MV-4-11 (cell line): ENCODE data around the gene MYO7A.

Experiments used
- DNase-seq: peaks from one replicate; lab custom pipeline; 2025; lab: John Stamatoyannopoulos, UW

Gene MYO7A

DNA sequence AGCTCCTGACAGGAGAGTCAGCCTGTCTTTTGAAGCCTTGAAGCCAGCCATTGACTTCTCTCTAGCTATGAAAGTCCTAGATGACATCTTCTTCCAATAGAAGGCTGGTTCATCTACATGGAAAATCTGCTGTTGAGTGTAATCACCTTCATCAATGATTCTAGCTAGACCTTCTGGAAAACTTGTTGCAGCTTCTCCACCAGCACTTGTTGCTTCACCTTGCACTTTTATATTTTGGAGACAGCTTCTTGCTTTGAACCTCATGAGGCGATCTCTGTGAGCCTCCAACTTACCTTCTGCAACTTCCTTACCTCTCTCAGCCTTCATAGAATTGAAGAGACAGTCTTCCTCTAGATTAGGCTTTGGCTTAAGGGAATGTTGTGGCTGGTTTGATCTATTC lies 58.3 kb downstream of the MYO7A start:
- no peak for DNase-seq

DNA sequence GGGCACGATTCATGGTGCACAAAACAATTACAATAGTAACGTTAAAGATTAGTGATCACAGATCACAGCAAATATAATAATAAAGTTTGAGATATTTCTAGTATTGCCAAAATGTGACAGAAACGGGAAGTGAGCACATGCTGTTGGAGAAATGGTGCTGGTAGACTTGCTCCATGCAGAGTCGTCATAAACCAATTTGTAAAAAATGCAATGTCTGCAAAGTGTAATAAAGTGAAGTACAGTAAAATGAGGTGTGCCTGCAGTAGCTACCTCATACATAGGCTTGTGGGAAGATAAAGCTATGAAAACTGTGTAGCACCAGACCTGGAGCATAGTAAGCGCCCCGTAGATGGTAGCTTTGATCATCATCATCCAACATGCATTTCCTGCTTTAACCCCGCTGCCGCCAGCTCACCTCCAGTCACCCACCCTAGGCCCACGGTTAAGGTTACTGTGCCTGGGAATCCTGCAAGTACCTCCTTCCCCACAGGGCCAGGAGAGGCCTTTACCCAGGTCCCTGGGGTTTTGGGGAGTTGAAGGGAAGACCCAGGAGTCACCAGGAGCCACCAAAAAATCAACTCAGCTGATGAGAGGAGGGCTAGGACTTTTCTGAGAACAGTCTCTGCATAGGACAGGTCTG lies 59.2 kb downstream of the MYO7A start:
- peak; percentile 46 for DNase-seq

DNA sequence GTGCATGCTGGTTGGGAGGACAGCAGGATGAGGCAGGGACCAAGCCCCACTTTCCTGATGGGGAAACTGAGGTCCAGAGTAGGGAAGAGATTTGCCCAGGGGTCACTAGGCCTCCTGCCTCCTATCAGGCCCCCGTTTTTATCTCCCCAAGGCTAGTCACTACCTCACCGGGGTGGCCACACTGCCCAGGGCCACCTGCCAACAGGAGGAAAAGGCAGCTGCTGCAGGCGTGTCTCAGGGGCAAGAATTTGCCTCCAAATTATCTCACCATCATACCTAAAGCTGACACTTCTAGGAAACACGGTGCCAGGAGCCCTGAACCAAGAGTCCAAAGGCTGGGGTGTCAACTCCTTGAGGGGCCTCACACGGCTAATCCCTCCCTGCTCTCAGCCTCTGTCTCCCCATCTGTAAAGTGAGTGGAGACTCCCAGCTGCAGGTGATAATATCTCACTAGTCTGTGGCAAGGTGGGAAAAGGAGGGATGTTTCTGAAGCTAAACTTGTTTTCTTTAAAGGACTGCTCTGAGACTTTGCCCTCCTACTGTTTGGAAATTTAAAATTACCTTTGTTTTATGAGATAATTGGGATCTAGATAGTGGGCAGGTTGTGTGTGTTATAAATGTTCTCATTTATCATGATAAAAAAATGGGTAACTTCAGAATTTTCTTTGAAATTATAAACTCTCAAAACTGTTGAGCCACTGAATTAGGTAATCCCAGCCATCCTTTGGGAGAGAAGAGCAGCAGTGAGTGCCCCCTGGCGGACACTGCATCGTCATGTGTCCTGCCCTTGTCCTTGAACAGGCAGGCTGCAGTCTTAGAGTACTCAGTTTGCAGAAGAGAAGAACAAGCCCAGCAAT lies 60.0 kb downstream of the MYO7A start:
- DNase-seq = peak; percentile 71

DNA sequence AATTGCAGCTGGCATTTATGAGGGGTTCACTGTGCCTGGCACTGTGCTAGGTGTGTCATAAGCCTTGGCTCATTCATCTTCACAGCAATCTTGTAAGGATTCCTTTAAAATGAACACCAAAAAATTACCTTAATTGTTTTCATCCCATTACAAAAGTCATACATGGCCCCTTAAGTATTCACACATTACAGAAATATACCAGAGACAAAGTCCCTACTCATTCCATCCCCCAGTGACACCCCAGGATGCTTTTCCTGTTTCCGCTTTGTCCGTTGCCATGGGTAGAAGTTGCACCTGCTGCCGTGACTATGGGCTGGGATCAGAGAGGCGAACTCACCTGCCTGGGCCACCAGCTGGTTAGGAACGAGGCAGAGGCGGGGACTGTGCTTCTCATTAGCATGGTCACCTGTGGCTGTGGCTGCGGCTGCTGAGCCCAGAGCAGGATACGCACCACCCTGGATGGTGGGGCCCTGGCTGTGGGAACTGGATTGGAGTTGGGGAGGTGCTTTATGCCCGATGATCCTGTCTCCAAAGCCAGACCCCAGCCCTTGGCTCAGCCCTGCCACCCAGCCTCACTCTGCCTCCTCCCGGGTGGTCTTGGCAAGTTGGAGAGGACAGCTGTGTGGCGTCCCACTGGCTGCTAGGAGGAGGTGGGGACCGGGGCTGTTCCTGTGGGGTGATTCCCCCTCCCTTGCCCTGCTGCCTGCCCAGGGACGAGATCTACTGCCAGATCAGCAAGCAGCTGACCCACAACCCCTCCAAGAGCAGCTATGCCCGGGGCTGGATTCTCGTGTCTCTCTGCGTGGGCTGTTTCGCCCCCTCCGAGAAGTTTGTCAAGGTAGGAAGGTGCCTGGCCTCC lies 60.8 kb downstream of the MYO7A start:
- DNase-seq = no peak

DNA sequence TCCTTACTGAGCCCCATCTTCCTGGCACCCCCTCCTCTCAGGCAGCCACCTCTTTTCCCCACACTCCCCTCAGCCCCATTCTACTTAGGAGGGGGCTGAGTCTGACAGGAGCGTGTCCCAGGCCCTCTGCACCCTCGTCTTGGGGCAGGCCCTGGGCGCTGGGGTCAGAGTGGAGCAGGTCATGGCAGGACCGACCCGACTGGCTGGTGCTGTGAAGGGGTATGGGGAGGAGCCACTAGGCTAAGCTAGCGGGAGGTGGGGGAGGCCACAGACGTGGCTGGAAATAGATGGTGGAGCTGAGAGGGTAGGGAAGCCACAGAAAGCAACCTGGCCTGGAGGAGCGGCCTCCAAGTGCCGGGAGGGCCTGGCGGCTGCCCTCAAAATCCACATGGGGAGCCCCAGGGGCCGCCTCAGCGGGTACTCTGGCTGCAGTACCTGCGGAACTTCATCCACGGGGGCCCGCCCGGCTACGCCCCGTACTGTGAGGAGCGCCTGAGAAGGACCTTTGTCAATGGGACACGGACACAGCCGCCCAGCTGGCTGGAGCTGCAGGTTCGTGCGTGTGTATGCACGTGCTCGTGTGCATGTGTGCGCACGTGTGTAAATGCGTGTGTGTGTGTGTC lies 61.7 kb downstream of the MYO7A start:
- no peak for DNase-seq

DNA sequence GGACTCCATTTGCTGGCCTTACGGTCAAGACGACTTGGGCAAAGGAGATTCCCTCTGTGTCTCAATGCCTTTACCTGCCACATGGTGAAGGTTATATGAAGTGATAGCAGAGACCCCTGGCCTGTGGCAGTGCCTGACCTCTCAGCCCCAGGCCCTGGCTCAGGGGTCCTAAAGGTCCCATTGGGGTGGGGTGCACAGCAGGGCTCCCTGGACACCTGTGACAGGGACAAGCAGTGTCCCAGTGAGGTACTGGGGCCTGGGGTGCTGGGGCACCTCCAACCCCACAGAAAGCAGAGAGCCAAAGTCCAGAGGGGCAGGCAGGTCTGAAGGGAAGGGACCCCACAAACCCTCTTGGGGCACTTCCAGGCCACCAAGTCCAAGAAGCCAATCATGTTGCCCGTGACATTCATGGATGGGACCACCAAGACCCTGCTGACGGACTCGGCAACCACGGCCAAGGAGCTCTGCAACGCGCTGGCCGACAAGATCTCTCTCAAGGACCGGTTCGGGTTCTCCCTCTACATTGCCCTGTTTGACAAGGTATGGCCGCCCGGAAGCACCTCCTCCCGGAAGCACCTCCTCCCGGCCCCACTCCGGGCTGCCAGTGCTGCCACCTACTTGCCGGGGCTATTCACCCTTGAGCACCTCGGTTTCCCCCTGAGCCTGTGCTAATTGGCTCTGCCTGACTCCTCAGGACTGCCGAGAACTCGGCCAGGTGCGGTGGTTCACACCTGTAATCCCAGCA lies 62.5 kb downstream of the MYO7A start:
- DNase-seq = no peak

DNA sequence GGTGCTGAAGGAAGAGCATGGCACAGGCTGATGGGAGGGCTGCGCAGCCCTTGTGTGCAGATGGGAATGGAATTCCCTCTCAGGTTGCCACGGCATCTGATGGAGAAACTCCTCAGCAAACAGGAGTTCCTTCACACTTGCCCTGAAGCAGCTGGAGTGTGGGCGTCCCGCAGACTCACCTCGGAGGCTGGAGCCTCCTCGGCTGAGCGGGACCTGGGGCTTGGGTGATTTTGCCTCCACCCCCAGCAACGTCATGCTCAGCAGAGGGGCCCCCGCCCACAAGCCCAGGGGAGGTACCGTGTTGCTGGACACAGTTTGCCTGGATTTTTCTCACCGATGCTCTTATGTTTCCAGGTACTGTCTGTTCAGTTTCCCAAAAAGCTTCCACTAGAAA lies 63.4 kb downstream of the MYO7A start:
- DNase-seq = no peak

DNA sequence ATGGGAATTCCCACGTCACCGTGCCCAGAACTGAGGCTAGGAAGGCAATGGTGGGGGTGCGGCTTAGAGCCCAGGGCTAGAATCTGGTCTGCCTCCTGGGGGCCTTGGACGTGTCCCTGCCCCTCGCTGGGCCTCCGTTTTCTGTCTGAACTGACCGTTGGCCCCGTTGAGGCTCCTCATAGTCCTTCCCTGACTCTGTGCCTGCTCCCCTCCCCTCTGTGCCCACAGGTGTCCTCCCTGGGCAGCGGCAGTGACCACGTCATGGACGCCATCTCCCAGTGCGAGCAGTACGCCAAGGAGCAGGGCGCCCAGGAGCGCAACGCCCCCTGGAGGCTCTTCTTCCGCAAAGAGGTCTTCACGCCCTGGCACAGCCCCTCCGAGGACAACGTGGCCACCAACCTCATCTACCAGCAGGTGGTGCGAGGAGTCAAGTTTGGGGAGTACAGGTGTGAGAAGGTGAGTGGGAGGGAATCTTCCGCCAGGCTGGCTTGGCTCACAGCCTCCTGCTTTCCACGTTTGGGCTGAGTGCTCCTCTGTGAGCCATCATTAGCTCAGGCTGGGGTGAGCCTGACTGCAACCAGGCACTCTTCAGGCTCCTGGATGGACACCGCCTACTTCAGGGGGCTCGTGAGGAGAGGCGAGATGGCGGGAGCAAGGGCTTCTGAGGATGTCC lies 63.9 kb downstream of the MYO7A start:
- no peak for DNase-seq

DNA sequence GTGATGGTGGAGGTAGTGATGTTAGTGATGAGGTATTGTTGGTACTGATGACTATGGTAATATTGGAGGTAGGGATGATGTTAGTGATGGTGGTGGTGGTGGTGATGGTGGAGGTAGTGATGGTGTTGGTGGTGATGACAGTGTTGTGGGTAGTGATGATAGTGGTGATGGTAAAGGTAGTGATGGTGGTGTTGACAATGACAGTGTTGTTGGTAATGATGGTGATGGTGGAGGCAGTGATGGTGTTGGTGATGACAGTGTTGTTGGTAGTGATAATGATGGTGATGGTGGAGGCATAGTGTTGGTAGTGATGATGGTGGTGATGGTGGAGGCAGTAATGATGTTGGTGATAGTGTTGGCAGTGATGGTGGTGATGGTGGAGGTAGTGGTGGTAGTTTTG lies 65.1 kb downstream of the MYO7A start:
- DNase-seq = no peak

DNA sequence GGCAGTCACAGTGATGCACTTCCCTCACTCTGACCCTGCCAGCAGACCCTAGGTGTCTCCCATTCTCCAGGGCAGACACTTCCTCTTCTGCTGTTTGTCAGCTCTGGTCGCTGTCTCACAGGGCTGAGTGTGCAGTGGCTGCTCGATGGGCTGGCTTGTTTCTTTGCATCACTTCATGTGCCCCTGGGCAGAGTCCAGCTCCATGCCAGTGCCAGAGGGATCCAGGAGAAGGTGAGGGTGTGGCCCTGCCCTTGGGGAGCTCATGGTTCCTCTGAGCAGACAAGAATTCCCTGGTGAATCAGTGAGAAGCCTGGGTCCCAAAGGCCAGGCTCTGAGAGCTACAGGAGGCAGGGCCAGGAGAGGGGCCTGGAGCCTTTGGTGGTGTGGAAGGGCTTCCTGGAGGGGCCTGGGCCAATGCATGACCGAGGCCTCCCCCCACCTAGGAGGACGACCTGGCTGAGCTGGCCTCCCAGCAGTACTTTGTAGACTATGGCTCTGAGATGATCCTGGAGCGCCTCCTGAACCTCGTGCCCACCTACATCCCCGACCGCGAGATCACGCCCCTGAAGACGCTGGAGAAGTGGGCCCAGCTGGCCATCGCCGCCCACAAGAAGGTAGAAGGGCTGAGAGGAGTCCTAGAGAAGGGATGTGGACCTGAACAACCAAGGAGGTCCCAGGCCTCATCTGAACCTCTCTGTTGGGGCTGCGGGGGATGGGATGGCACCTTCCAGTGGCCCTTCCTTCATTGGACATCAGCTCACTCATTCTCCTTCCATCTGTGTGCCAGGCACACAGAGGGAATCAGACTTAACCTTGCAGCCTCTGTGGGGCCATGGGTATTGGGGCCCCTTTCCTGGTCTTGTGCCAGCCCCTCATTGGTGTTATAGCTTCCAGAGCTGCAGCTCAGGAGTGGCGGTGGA lies 66.1 kb downstream of the MYO7A start:
- DNase-seq = peak; percentile 50

DNA sequence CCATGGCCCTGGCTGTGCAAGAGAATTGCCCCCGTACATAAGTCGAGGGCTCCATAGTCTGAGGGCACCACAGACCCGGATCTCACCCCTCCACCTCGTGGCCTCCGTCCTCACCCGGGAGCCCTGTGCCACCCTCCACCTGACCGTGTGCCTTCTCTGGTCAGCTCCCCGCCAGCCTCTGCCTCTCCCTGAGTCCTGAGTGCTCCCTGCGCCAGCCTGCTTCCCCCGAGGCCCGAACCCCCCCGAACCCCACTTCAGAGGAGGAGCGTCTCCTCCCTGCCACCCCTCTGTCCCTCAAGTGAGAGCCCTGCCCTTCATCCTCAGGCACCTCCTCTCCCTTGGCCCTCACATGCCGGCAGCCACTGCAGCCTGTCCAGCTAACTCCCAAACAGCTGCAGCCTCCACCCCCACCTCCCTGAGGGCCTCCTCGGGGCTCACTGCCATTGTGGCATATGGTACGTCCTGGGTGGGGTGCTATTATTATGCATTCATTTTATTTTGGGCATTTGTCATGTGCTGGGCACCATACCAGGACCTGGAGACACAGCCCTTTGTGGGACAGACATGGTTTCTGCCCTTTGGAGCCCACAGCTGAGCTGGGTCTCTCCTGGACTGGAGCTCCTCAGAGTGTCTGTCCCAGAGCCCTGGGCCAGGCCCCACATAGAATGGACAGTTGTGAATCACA lies 67.2 kb downstream of the MYO7A start:
- no peak for DNase-seq

DNA sequence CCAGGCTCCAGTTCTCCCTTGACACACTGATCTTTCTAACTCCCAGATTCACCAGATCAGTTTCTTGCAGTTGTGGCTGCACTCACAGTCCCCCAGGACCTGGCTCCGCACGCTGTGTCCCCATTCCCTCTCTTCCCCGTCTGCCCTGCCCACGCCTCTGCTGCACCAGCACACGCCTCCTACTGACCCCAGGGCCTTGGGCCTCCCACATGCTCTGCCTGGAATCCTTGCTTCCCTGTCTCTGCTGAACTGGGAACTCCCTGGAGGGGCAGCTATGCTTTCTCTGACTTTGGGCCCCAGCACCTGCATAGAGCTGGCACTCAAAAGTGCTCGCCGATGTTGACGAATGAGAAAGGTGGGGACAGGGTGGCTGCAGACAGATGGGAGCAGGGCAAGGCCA lies 68.9 kb downstream of the MYO7A start:
- no peak for DNase-seq

DNA sequence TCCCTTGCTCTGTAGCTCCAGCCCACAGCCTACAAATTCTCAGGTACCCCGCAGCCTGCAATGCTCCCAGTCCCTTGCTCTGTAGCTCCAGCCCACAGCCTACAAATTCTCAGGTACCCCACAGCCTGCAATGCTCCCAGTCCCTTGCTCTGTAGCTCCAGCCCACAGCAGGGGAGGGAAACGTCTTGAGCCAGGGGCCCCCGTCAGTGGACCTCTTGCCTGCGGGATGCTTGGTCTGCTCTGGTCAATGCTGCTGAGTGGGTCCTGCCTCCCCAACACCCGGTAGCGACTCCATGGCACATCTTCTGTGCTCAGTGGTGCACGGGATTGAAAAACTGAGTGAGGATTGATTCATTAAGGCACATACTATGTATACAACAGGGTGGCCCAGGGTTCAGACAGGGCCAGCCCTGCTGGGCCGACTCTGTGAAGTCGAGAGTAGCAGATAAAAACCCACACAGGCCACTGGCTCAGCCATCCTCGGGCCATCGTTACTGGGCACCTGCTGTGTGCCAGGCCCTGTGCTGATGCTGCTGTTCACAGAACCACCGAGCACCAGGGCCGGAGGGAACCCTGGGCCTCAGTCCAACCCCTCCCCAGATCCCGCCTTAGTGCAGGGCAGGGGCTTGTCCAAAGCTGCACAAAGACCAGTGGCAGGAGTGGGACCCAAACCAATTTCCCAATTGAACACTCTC lies 69.7 kb downstream of the MYO7A start:
- DNase-seq = no peak

DNA sequence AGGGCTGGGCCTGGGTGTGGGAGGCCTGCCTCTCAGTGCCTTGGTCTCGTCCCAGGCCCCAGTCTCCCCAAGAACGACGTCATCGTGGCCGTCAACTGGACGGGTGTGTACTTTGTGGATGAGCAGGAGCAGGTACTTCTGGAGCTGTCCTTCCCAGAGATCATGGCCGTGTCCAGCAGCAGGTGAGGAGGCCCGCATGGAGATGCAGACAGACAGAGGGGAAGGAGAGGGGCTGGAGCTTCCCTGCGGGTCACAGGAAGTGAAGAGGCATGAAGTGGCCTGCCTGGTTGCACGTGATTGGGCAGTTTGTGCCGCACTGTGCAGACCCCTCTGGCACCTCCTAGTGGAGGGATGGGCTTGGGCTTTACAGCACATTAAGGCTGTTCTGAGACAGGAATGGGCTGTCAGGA lies 70.4 kb downstream of the MYO7A start:
- peak; percentile 4 for DNase-seq

DNA sequence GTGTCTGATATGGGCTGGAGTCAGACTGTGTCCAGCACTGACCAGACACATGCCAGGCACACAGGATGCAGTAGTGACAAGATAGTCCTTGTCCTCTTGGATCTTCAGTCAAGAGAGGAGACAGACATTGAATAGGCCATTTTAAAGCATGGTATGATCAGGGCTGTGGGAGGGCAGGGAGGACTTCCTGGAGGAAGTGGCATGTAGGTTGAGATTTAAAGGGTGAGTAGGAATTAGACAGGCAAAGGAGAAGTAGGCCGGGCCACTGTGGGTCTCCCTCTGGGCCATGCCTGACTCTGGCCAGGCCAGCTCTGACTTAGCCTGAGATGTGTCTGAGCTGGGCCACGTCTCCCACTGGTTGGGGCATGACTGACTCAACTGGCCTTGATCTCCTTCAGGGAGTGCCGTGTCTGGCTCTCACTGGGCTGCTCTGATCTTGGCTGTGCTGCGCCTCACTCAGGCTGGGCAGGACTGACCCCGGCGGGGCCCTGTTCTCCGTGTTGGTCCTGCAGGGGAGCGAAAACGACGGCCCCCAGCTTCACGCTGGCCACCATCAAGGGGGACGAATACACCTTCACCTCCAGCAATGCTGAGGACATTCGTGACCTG lies 71.2 kb downstream of the MYO7A start:
- peak; percentile 25 for DNase-seq

DNA sequence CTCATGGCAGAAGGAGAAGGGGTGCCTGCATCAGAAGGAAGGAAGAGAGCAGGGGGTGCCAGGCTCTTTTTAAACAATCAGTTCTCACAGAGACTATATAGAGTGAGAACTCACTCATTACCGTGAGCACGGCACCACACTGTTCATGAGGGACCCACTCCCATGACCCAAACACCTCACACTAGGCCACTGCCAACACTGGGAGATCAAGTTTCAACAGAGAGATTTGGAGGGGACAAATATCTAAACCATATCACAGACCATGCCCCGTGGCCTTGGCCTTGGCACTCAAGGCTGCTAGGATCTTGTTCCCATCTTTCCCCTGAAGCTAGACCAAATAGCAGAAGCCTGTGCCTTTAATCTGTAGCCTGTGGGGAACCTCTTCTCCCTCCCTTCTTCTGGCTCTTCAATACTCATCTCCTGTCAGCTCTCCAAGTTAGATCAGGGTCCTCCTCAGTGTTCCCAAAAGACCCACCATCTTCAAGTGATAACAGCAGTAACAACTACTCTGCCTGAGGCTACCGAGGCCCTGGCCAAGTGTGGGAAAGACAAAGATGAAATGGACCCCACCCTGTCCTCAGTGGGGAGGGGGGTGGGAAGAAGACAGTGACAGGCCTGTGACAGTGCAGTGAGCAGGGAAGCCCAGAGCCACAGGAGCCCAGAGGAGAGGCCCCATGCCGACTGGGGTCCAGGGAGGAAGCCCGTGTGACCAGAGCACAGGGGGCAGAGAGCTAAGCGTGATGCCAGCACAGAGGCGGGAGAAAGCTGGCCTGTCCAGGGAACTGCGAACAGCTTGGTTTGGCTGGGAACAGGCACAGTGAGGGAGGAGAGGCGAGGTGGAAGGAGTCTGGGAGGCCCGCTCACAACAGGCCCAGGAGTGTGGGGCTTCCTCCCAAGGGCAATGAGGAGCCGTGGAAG lies 72.6 kb downstream of the MYO7A start:
- DNase-seq = no peak

DNA sequence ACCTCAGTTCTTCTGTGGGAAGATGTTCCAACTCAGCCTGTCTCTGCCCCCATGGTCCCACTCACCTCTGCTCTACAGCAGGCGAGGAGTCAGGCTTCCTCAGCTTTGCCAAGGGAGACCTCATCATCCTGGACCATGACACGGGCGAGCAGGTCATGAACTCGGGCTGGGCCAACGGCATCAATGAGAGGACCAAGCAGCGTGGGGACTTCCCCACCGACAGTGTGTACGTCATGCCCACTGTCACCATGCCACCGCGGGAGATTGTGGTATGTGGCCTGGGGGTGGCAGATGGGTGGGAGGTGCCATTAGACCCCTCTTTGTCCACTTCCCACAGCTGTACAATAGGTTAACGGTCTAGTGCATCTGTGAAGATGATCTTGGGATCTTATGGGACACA lies 73.3 kb downstream of the MYO7A start:
- DNase-seq = no peak
